Middle frontal gyrus (tissue), 1 donor: Measurements from ENCODE around the gene TMEM235.
A peak's percentile ranks its signal among the peaks of the same experiment; 100 is the strongest.

Experiments used
- DNase-seq: peaks from one replicate; pipeline ENCODE4 v3.0.0-alpha.2; 2015; ENCODE audit warnings: low spot score; ENCODE audit errors: extremely low spot score

TMEM235 gene

DNA sequence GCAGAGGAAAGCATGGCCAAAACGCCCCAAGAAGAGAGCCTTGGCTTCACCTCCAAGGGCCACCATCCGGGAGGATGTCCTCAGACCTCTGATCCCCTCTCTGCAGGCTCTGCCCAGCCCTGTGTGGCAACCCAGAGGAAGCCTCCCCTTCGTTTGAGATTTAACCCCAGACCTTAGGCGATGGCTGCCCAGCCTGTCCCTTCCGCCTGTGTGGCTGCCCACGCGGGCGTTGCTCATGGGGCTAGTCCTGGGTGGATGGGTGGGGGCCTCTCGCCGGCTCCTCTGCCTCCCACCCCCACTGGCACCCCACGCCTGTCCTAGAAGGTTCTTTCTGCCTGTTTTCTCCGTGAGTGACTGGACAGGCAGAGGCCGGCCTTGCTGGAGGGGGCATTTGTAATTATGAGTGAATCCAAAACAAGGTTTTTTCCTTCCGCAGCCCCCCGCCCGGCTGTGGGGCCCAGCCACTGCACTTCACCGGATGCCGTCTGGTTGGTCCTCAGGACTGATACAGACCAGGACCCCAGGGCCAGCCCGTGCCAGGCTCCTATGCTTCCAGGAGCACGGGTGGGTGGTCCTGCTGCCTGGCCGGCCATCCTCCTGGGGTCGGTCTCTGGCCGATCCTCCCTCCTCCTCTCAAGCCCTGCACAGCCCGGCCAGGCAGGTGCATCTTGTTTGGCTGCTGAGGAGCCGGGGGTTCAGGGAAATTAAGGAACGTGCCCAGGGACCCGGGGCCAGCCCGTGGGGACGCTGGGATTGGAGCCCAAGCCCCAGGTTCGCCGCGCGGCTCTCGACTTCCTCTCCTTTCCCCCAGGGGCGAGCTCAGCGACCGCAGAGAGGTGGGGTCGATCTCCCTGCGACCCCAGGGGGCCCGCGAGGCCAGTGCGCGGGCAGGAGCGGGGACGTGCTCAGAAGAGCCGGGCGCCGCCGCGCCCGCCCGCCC is at the start of gene TMEM235:
Gene TMEM235 (plus strand): TSS at position 636 of the 940 bp plus-strand sequence. CDS start 393 bp downstream, outside the sequence.
- no peak for DNase-seq

DNA sequence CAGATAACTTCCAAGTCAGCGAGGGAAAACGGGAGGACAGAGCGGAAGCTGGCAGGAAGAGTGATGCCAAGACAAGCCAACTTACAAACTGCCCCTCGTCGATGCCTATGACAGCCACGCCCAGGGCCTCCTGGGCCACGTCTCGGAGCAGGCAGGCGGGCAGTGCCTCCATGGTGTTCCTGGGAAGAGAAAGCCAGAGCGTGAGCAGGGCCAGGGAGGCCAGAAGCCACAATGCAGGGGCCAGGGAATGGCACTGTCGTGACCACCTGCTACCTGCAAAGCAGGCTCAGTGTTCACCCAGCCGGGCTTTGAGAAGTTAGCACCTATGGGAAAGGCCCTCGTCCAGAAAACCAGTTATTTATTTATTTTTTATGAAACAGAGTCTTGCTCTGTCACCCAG is 48.9 kb upstream of the TMEM235 start:
- DNase-seq, result no peak

DNA sequence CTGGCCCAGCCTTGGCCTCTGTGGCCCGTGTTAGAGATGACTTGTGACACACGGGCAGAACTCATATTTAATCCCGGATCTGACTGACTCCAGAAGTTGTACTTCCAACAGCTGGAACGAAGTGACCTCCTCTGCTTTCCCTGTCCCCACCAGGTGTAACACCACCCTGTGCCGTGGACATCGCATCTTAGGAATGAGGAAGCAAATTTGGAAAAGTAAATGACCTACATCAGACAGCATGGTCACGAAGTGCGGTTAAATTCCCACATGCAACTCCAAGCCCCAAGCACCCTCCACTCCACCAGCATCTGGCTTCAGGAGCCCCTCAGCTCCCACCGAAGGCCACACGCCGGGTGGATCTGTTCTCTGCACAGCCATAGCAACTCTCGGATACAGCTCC is 47.5 kb upstream of the TMEM235 start:
- DNase-seq, result no peak

DNA sequence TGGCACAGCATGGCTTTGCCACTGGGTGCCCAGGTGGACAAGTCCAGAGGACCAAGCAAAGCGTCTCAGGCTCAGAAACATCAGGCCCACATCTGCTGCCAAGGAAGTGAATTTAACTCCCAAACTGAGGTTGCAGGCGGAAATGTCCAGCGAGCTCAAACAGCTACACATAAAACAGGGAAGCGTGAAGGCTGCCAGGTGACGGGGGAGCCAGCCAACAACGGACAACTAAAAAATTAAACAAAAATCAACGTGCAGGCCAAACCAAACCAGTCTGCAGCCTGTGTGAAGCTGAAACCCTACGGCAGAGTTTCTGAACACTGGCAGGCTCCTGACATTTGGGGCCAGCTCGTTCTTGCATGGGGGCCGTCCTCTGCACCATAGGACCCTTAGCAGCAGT is 47.1 kb upstream of the TMEM235 start:
- DNase-seq, result no peak

DNA sequence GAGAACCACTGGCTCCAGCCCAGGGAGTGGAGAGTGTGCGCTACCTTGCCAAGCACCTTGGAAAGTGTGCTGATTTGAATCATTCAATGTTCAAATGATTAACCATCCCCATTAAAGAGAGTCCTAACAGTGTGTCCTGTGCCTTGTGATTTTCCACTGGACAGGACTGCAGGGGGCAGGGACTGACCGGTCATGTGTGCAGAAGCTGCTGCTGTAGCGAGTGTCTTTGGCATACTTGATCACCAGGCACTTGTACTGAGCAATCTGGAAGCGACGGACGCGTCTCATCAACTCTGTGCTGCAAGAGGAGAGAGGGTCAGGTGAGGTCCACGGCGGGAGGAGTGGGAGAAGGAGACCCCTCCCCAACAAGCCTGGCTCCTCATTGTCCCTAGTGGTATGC is 46.6 kb upstream of the TMEM235 start:
- no peak for DNase-seq

DNA sequence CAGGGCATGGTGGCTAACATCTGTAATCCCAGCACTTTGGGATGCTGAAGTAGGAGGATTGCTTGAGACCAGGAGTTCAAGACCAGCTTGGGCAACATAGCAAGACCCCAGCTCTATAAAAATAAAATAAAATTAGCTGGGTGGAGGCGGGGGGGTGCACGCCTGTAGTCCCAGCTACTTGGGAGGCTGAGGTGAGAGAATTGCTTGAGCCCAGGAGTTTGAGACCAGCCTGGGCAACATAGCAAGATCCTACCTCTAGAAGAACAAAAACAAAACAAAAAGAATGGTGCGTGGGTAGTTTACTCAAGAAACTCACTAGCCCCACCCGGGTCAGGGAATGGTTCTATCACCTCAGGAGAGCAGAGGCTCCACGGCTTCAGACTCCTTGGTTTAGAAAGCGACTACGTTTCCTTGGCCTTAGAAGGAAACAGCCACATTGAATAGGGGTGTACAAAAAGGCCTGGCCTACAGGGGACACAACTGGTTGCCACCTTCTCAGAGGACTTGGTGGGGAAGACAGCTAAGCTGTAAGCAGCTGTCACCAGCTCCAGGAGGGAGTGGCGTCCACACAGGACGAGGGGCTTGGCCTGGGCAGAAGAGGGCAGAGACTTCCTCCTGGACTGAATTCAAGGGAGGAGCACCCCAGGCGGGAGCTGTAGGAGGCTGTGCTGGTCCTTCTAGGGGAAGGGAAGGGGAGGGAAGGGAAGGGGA is 45.3 kb upstream of the TMEM235 start:
- DNase-seq, result no peak

DNA sequence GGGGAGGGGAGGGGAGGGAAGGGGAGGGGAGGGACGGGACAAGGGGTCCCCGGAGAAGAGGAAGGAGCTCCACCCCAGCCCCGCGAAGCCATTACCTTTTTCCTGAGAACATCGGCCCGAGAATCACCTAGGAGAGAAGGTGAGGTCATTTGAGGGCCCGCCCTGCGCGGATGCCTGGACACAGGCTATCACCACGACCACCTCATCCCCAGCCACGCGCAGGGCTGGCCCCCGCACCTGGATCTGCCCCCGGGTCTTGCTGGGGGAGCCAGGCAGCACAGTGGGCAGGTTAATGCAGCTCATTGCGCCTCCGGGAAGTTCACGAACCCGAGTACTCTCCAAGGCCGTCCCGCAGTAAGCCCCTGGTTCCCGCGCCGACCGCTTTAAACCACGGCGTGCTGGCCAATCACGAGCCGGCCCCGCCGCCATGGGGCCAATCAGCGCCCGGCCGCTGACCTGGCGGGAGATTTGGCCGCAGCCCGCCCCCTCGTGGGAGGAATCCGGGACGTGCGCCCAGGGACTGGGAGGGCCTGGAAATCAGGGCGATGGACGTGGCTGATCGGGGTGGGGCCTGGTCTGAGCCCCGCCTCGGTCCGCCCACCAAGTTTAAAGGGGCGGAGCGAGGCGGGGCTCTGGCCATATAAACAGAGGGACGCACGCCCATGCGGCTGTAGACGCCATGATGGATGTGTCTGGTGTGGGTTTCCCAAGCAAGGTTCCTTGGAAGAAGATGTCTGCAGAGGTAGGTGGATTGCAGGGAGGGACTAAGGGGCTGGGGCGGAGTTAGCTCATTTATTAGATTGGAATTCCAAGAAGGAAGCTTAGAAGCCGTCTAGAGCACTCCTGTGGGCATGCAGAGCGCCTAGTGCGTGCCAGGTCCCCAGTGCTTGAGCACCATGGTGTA is 44.5 kb upstream of the TMEM235 start, which contains the start of the genes AFMID and TK1:
Gene AFMID (plus strand): TSS at position 671 of the 904 bp plus-strand sequence. CDS start 9 bp downstream, at position 680.
Gene TK1 (minus strand): TSS at position 361 of the 904 bp plus-strand sequence. CDS start 58 bp downstream, at position 303.
- peak; percentile 93 for DNase-seq

DNA sequence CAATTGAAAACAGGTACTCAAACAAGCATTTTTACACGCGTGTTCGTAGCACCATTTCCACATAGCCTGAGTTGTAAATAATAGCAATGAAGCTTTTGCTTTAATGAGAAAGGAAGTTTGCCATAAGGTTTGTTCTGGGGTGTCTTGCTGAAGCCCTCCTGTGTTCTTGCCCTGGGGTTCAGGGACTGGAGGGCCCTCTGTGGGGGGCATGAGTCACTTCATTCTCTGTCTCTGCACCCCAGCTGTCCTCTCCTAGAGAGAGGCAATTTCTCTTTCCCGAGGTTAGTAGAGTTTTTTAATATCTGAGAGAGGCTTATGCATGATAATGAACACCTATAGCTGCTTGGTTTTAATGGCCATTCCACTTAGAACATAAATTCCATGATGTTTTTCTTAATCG is 34.7 kb upstream of the TMEM235 start:
- no peak for DNase-seq

DNA sequence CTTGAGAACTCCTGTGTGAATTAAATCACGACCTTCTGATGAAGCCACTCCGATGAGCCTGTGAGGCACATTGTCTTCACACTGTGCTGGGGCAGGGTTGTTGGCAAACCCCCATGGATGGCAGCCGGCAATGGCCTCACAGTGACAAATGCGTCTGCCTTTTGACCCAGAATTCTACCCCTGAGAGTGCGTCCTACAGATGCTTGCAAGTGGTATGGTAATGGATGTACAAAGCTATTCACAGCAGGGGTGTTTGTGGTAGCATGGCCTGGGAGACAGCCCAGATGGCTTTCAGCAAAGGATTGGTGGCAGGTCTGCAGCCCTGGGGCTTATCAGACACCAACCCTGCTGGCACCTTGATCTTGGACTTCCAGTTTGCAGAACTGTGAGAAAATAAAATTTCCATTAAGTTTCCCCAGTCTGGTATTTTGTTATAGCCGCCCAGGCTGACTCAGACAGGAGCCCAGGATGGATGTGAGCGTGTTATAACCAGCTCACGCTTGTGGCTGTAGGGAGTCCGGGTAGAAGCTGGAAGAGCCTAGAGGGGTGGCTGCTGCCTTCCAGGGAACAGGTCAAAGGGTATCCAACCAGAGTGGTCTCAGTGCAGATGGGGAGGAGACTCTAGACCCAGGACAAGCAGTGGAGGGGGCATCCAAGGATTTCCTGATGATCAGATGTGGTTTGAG is 34.1 kb upstream of the TMEM235 start:
- DNase-seq, result no peak

DNA sequence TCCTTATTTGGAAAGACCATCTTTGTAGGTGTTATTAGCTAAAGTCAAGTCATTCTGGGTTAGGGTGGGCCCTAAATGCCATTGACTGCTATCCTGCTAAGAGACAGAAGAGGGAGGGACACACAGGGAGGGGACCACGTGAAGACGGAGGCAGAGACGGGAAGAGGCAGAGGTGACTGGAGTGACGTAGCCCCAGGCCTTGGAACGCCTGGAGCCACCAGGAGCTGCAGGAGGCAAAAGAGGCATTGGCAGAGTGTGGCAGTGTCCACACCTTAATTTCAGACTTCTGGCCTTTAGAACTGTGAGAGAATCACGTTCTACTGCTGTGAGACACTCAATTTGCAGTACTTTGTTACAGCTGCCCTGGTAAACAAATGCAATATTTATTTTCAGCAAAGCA is 31.0 kb upstream of the TMEM235 start:
- no peak for DNase-seq

DNA sequence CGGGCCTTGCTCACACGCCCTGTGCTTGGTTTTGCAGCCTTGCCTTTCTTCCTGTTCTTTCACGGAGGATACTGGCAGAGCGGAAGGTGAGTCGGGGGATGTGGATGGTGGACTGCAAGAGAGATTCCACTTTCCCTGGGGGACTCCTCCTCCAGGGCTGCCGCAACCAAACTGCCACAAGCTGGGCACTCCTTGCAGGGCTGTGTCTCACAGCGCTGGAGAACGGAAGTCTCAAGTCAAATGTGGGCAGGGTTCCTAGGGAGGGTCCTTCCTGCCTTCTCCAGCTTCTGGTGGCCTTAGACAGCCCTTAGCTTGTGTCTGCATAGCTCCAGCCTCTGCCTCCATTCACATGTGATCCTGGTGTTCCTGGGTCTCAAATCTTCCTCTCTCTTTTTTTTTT is 28.8 kb upstream of the TMEM235 start:
- no peak for DNase-seq

DNA sequence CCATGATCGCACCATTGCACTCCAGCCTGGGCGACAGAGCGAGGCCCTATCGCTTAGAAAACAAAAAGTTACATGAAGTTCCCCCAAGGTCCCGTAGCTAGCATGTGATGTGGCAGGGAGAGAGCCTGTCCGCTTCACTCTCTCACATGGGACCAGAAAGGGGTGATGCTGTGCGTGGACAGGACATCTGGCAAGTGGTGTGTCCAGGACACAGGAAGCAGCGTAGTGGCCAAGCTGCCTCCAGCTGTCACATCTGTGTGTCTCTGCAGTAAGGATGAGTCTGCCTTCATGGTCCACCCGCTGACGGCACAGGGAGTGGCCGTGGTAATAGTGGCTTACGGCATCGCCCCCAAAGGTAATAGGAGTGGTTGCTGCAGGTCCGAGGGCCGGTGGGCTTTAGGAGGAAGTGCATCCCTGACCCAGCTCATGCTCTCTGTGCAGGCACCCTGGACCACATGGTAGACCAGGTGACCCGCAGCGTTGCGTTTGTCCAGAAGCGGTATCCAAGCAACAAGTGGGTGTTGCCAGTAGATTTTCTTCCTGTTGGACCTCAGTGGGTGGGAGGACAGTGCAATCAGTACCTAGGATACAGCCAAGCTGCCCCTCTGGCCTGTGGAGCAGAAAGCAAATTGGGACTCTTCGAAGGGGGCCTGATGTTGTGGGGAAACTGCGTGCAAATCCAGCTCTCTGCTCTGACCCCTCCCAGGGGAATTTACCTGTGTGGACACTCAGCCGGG is 26.9 kb upstream of the TMEM235 start:
- no peak for DNase-seq

DNA sequence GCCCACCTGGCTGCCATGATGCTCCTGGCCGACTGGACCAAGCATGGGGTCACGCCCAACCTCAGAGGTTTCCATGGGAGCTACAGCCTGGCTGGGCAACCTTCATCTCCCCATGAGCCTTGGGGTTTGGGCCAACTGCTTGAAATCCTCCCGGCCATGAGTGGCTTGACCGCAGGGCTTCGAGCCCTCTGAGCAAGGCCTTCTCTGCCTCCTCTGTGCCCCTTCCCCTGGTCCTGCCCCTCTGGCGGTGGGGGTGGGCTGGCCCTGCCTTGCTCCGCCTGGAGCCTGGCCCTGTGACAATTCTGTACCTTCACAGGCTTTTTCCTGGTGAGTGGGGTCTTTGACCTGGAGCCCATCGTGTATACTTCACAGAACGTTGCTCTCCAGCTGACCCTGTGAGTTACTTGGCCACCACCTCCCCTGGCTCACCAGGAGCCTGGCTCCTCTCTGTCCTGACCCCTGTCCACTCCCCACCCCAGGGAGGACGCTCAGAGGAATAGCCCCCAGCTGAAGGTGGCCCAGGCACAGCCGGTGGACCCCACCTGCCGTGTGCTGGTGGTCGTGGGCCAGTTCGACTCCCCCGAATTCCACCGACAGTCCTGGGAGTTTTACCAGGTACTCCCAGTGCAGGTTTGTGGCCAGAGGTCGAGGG is 26.2 kb upstream of the TMEM235 start:
- no peak for DNase-seq

DNA sequence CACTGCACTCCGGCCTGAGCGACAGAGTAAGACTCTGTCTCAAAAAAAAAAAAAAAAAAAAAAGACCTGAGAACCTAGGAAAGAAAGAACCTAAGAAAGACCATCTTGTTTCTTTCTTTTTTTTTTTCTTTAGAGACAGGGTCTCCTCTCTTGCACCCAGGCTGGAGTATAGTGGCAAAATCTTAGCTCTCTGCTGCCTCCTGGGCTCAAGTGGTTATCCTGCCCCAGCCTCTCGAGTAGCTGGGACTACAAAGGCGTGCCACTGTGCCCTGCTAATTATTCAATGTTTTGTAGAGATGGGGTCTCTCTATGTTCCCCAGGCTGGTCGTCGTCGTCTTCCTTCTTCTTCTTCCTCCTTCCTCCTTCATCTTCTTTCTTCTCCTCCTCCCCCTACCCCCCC is 25.1 kb upstream of the TMEM235 start:
- DNase-seq, result no peak

DNA sequence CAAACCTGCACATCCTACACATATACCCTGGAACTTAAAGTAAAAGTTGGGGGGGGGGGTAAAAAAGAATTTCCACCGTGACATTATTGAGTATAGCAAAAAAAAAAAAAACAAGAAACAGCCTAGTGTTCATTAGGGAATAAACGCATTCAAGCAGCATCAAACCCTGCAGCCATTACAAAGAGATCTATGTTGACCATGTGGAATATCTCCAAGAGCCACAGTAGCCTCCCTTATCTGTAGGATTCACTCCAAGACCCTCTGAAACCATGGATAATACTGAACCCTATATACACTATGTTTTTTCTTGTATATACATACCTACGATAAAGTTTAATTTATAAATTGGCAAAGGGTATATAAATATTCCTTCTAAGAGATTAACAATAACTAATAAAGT is 22.9 kb upstream of the TMEM235 start:
- DNase-seq, result no peak

DNA sequence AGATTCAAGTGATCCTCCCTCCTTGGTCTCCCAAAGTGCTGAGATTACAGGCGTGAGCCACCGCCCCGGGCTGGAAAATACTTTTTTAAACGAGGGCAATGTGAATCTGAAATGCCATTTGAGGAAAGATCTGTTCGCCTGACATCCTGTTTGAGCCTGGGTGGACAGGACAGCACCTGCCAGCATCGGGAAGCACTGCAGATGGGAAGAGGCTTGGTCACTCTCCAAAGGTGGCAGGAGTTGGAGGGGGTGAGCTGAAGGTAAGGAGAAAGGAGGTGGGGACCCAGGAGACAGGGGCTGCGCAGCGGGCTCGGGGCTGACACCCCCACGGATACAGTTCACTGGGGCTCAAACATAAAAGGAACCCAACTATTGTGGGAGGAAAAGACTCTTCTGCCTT is 21.3 kb upstream of the TMEM235 start:
- DNase-seq, result no peak

DNA sequence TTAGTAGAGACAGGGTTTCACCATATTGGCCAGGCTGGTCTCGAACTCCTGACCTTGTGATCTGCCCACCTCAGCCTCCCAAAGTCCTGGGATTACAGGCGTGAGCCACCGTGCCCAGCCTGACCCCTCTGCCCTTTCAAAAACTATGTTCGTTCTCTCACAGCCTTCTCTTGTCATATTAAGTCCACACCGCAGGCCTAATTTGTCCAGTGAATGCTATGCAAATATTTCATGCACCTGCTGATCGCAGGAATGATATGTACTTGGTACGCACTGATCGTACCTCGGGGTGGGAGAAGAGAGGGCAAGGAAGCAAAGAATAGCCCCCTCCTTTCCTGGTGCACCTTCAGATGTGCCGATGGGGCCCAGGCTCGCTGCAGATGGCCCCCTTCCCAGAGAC is 20.4 kb upstream of the TMEM235 start:
- no peak for DNase-seq

DNA sequence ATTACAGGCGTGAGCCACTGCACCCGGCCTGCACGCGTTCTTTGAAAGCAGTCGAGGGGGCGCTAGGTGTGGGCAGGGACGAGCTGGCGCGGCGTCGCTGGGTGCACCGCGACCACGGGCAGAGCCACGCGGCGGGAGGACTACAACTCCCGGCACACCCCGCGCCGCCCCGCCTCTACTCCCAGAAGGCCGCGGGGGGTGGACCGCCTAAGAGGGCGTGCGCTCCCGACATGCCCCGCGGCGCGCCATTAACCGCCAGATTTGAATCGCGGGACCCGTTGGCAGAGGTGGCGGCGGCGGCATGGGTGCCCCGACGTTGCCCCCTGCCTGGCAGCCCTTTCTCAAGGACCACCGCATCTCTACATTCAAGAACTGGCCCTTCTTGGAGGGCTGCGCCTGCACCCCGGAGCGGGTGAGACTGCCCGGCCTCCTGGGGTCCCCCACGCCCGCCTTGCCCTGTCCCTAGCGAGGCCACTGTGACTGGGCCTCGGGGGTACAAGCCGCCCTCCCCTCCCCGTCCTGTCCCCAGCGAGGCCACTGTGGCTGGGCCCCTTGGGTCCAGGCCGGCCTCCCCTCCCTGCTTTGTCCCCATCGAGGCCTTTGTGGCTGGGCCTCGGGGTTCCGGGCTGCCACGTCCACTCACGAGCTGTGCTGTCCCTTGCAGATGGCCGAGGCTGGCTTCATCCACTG is 17.3 kb upstream of the TMEM235 start, which contains the start of gene BIRC5:
Gene BIRC5 (plus strand): TSS at position 238 of the 690 bp plus-strand sequence. CDS start 64 bp downstream, at position 302.
- peak; percentile 71 for DNase-seq

DNA sequence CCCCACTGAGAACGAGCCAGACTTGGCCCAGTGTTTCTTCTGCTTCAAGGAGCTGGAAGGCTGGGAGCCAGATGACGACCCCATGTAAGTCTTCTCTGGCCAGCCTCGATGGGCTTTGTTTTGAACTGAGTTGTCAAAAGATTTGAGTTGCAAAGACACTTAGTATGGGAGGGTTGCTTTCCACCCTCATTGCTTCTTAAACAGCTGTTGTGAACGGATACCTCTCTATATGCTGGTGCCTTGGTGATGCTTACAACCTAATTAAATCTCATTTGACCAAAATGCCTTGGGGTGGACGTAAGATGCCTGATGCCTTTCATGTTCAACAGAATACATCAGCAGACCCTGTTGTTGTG is 16.7 kb upstream of the TMEM235 start:
- DNase-seq, result no peak
